CD4-positive, alpha-beta T cell treated with Interleukin-15 for 4 hours (primary cell): ENCODE results near the gene COX7A2.

ENCODE experiments used
- DNase-seq: peaks from one replicate; pipeline ENCODE4 v3.0.0-alpha.2; 2020; ENCODE audit warnings: low spot score

The COX7A2 gene, protein sequence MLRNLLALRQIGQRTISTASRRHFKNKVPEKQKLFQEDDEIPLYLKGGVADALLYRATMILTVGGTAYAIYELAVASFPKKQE

DNA sequence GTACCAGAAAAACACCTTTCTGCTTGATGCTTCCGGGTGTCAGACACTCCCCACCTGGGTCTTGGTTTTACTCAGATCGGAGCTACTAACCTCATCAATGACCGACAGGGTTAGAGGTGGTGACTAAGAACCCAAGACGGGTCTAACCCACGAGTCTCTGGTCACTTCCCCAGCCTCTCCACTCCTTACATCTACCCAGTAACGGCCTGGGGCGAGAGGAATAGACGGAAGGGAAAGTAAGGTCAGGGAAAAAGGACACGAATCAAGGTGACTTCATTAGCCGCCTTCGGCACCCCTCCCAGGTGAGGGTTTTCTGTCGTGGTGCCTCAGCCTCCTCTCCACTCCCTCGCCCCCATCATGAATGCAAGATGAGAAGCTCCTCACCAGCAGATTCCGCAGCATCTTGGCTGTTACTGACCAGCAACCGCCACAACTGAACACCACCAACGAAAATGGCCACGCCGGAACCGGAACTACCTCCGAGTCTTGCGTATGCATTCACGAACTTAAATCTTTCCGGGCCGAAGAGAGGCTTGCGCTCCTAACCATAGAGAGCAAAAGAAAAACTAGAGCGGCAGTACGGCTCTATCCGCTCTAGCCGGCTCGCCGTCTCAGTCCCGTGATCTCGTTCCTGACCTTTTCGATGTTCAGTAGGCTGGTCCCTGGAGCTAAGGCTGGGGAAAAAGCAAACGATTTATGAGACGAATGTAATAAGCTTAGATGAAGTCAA is at the start of gene COX7A2:
COX7A2 (minus strand) TSS at position 469 of the 730 bp plus-strand sequence; CDS start at position 402, 67 bp downstream.
- peak; percentile 91 for DNase-seq

DNA sequence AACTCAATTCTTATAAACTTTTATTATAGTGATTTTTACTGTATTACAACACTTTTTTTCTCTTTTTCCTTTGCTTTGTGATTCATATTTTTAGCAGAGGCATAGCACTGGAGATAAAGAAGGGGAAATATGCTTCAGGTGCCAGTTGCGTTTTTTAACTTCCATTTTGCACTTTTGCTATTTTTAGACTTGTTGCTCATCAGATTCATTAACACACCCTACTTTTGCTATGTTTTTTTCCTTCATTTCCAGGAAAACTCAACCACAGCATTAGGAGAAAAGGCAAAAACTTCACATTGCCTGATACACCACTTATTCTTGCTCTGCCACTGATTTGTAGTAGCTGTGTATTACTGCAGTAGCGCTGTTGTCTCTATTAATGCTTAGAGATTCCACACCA is 49.0 kb upstream of the COX7A2 start:
- no peak for DNase-seq

DNA sequence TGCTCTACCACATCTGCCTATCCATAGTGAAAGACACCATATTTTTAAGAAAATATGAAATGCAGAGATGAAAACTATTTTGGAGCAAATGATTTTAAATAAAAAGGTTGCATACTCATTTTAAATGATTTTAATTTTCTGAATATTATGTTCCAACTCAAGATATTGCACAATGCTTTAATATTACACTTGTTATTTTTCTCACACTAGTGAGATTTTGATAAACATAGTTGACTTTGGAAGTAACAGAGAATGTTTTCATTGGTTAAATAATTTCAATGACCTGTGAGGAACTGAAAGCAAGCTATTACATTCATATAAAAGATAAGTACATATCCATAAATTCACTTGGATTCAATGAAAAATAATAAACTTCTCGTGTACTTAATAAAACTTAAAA is 48.1 kb upstream of the COX7A2 start:
- DNase-seq: no peak

DNA sequence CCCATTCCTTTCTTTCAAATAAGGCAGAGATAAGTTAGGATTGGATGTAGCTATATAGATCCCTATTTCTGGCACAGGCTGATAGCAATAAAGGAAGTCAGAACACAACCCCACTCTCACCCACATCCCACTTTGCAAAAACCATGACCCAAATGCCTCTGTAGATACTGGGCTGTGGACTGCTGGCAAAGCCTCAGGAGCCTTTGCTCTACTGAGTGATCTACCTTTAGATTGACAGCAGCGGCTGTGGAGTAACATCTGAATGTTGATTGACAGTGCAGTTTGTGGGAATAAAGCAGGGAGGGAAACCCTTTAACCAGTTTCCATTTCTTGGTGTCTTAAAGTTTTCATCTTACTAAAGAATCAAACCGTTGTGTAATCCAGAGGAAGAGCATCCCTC is 47.7 kb upstream of the COX7A2 start:
- DNase-seq: no peak

DNA sequence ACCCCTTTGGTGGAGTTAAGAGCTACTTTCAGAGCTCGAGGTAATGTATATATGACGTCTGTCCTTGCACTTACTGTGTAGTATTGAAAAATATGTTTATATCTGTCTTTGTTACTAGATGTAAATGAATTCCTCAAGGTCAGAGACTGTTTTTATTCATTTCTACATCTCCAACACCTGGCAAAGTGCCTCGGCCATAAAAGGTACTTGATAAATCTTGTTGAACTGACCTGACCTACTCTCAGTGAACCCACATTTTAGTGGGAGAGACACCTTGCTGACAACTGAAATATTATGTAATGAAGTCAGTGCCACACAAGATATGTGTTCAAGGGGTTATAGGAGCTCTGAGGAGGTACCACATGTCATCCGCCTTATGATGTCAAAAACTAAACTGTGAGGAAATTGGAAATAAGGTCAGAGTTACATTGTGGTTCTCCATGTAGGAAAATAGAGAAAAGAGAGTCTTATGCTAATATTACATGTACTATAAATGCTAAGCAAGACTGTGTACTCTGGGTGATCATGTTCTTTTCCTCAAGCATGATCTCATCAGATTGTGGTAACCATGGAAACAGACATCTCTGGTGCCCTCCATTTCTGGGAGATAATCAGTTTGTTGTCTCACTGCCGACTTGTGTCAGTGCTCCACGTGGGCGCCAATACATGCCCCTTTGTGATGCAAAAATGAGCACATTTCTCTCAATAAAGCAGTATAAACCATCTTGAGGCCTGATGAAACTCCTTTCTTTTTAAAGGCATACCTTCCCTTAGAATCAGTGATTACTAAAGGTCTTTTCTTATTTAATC is 46.7 kb upstream of the COX7A2 start:
- no peak for DNase-seq

DNA sequence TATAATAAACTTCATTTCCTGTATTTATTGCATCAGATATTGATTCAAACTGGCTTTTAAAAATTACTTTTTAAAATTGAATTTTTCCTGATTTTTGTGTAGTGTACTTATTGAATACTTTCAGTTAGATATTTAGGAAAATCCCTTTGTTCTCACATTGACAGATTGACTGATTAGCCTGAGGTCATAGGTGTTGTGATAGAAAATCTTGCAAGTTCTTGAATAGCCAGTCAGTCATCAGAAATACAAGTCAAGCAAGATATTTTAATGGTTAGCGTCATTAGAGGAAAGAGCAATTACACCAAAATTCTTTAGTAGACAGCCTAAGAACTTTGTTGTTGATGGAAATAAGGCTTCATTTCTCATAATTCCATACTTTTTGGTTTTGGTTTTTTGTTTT is 44.4 kb upstream of the COX7A2 start:
- DNase-seq: no peak

DNA sequence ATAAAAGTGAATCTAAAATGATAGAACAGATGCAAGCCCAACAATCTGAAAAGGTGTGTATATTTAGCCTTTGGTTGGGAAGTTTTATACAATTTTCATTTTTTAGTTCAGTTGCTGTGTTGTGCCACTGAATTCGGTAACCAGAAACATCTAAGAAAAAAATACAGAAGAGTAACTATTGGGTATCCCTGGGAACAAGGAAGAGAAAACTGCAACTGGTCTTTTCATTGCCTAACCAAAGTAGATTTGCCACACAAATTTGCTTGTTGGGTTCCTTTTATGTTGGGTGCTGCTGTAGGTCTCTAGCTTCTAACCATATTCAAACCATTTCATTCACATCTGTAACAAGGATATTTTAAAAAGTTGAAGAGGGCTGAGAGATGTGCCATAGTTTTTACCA is 43.8 kb upstream of the COX7A2 start:
- DNase-seq: no peak

DNA sequence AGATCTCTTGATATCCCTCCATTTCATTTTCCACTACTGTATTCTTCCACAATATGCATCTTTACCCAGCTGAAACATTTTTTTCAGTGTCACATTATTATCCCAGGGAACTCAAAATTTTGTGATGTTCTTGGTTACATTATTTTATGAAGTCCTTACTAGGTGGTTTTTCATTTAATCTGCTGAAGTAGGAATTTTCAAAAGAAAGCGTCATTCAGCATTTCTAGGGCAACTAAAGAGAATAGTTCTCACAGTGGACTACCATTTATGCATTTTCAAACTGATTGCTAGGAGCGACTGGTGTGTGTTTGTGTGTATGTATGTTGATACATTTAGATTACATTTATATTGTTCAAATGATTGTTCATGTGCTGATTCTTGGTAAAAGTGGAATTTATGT is 43.4 kb upstream of the COX7A2 start:
- no peak for DNase-seq

DNA sequence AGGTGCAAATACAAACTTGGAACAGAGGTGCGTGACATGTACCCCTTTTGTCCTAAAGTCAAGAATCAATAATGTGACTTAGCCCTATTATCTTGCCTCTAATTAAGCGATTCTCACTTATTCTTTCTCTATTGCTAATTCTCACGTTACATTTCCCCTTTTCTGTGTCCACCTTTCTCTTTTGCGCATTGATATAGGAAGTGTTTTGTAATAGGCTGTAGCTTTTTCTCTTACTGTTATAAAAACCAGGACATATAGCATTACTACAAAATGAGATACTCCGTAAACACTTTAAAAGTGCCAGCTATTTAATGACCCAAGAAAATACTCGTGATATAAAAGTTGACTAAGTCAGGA is 41.7 kb upstream of the COX7A2 start:
- no peak for DNase-seq

DNA sequence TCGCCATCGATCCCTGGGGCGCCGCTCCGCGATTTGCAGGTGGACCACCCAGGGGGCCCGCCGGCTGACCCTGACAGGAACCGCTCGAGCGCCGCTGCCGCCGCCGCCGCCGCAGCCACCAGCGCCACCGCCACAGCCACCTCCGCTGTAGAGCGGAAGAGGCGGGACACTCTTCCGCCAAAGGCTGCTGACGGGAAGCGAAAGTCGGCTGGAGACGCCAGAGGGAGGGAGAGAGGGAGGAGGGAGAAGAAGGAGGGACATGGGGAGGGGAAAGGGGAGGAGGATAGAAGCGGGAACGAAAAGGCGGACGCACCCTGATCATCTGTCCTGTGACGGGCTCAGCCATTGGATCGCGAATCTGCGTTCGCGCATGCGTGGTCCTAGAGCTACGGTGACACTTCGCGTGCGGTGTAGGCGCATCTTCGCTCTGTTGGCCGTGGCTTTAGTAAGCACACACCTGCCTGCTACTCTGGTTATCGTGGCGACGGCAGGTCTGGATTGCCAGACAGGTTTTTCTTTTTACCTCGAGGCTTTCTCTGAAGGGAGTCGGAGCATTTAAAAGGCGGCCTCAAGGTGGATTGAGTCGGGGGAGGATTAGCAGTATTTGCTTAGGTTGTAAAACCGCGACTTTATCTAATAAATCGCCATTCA is 41.2 kb upstream of the COX7A2 start, which contains the start of gene TMEM30A:
TMEM30A (minus strand) TSS at position 161 of the 651 bp plus-strand sequence; CDS start at position 7, 154 bp downstream.
- DNase-seq: peak; percentile 98

DNA sequence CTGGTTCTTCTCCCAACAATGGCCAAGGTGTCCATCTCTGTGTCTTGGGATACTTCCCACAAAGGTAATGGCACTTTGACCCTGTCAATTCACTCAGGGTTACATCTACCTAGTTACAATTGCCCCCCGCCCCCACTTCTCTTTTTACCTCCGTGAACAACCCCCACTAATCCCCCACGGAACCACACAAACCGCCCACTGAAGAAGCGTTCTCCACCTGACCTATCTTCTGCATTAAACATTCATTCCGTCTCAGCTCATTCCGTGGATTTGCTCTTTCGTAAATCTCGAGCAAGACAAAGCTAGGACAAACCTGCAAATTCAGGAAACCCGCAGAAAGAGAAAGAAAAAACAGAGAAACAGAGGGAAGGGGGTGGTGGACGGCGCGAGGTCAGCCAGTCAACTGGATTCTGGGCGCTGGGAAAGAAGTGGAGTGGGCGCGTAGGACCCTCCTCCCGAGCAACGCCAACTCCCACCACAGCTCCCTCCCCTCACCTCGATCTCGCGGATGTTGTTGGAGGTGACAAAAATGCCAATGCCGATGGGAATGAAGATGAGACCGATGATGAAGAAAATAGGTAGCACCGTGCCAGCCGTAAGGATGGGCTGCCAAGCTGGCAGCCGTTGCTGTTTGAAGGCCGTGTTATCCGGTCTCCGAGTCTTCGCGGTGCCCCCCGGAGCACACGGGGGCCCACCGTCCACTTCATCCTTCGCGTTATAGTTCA is 40.5 kb upstream of the COX7A2 start:
- DNase-seq: no peak

DNA sequence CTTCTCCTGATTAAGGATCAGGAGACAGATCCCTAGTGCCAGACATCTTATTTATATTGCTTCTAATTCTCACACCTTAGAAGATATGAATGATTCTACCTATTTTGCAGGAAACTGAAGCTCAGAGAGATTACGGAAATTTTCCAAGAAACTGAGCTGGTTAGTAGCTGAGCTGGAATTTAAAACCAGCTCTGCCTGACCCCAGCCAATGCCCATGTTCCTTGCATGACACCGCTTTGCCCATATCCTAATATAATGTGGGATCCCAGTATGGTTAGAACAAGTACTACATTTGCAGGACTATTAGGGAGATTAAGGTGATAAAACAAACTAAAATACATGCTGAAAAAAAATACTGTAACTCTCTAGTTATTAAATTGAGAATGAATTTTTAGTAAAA is 39.1 kb upstream of the COX7A2 start:
- no peak for DNase-seq

DNA sequence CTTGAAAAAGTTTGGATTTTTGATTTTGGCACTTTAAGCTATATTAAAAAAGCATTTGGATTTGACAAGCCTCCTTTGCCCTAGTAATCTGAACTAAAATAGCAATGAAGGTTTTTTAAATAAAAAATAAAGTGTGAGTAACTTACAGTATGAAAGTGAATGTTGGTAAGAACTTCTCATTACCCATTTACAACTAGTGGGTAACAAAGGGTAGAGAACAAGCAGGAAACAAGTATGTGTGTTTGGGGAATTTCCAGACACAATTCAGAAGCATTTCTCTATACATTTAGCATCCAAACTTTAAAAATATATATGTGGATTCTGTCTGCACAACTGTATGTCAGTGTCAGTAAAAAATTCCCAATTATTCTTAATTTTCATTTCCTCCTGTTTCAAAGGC is 38.1 kb upstream of the COX7A2 start:
- DNase-seq: no peak

DNA sequence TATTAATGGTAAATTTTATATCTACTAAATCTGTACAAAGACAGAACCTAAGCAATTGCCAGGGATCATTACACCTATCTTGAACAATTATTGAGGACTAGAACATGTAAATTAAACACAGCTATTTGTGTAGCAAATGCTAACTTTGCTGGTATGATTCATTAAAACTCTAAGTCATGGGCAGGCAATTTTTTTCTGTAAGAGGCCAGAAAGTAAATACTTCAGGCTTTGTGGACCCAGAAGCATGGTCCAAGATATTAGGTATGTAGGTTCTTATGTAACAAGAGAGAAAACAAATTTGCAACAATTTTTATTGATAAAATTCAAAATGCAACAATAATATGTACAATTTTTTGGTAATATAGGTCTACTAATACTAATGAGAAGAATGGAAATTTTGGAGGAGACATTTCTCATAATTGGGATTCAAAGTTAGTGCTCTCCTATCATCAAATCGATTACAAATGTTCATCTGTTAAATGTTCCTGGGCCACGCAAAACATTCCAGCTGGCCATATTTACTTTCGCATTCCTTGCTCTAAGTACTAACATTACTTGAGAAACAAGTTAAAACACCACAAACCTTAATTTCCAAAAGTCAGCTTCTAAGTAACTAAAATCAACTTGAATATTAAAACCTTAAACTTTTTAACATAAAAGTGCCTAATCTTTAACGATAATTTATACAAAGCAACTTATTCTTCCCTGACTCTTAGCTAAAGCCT is 36.7 kb upstream of the COX7A2 start:
- no peak for DNase-seq

DNA sequence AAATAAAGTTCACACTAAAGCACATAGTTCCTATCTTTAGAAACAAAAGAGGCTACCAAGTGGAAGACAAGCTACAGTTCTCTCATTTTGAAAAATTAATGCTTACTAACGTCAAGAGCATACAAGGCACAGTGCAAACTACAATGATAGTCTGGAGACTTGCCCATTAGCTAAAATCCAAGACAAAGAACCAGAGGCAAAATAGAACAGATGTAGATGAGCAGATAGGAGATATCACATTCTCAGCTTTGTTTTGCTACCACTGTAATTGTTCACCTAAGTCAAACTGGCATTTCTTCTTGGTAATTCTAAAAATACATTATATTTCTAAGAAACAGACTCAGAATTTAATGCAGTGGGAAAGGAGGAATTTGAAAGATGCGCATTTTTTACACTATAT is 35.8 kb upstream of the COX7A2 start:
- DNase-seq: no peak

DNA sequence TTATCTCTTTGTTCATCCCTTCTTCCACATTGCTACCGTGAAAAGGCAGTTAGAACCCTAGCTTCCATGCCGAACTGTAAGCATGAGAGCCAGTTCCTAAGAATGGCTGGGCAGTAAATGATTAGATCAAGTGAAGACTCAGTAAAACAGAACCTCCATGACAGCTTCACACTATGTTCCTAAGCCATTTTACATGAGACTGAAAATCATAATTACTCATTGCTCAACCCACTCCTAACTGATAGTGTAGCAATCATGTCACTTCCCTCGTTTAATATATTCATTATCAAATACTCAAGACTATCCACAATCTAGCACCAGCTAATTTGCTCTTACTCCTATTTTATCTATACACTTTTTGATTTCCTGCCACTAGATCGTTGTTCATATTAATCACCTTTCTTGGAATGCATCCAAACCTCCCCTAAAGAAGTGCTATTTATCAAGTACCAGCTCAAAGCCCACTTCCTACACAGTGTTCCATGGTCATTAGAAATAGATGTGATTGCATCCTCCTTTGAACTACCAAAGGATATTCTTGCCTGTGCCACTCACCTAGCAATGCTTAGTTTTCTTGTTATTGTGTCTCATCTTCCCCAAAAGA is 35.0 kb upstream of the COX7A2 start:
- no peak for DNase-seq

DNA sequence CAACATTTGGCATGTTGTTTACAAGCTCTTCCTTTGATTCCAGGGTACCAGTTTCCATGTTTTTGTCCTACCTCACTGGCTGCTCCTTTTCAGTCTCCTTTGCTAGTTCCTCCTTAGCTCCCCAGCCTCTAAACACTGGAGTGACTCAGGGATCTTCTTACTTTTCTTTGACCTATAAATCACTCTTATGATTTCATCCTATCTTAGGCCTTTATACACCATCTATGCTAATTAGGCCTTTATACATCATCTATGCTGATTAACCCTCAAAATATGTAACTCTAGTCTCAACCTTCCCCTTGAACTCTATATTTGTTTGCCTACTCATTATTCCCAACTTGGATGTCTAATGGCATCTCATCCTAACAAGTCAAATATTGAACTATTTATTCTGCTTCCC is 31.5 kb upstream of the COX7A2 start:
- DNase-seq: no peak

DNA sequence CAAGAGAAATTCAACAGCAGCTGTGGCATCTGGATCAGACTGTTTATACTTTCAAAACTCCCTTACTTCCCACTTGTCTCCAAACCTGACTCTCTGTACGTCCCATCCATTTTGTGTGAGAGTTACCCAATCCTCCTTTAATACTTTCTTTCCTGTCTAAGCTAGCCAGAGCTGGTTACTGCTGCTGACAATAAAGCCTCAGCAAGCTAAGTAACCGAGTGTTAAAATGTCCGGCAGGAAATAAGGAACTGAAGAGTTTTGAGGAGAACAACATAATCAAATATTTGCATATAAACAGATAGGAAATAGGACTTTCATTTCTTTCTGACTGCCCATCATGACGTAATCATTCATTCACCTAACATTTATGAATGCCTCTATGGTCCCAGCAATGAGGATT is 29.4 kb upstream of the COX7A2 start:
- no peak for DNase-seq

DNA sequence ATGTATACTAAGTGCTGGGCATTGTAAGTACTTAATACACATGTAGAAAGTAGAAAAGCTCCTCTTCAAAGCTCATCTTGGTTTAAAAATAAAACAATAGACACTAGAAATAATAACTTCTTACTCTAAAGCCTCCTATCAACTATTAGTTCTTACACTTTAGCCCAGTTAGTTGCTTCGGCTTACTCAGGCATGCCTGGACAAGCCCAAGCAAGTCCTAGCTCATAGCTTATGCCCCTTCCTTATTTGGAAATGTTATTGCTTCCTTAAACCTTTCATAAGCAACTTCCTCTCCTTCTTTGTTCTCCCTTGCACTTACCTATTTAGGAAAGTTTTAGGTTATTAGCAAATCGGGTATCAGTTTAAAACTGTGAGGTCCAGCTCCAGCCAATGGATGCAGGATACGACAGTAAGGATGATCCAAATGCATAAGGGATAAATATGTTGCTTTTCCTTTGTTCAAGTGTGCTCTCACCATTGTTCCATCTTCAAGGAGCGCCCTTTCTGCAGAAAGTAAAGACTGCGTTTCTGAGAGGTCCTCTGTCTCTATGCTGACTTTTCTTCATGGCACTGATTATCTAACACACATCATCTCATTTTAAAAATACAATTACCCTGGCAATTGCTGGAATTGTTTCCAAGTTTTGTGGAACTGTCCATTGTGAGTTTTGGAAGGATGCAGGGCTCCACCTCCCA is 28.7 kb upstream of the COX7A2 start:
- no peak for DNase-seq

DNA sequence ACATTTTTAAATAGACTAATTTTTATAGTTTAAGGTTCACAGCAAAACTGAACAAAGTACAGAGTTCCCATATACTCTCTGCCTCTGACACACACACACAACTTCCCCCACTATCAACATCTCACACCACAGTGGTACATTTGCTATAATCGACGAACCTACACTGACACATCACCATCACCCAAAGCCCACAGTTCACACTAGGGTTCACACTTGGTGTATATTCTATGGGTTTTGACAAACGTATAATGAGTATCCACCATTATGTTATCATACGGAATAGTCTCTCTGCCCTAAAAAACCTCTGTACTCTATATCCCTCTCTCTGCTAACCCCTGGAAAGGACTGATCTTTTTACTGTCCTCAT is 25.4 kb upstream of the COX7A2 start:
- no peak for DNase-seq
